Fibroblast of mammary gland (primary cell): Measurements from ENCODE around the gene CBFB.
A peak's percentile ranks its signal among the peaks of the same experiment; 100 is the strongest.

ENCODE experiments used
- DNase-seq: peaks from one replicate; pipeline ENCODE4 v3.0.0-alpha.2; 2010; ENCODE audit warnings: low read depth
- H3K4me3 ChIP-seq: 2 replicates; pipeline ENCODE4 v1.5.1; 2011; ENCODE audit warnings: low read depth, mild to moderate bottlenecking, low read length, moderate library complexity; ENCODE audit not compliant: control insufficient read depth
- CTCF ChIP-seq: conservative IDR thresholded peaks from 2 replicates; pipeline ENCODE4 v1.5.1; 2011; ENCODE audit warnings: low read depth, low read length, inconsistent platforms; ENCODE audit not compliant: control insufficient read depth, insufficient read depth

Gene CBFB

GRCh38 chr16:67109407-67110135 lies 80.6 kb downstream of the CBFB start, which contains the start of gene PHAF1:
TSS of gene PHAF1 (plus strand) at chr16:67109941. CDS start at chr16:67110176, 235 bp downstream.
- peak within 1 kb of the TSS; percentile 90 for H3K4me3 ChIP-seq
- TF ChIP-seq CTCF, result no peak
- peak; percentile 84 for DNase-seq

GRCh38 chr16:67111951-67112444 lies 83.0 kb downstream of the CBFB start:
- no peak for TF ChIP-seq CTCF
- no peak overlapping the region for H3K4me3 ChIP-seq
- no peak for DNase-seq

- no peak overlapping the region for H3K4me3 ChIP-seq
- no peak for TF ChIP-seq CTCF
- DNase-seq, result no peak
Measured at GRCh38 chr16:67112591-67113399, 83.8 kb downstream of the CBFB start.

- no peak for TF ChIP-seq CTCF
- DNase-seq, result peak; percentile 58
- no peak overlapping the region for H3K4me3 ChIP-seq
Measured at GRCh38 chr16:67114793-67115192, 85.8 kb downstream of the CBFB start.

GRCh38 chr16:67115639-67116038 lies 86.7 kb downstream of the CBFB start:
- no peak for TF ChIP-seq CTCF
- DNase-seq, result peak; percentile 97
- H3K4me3 ChIP-seq, result no peak overlapping the region

GRCh38 chr16:67116388-67117311 lies 87.7 kb downstream of the CBFB start:
- H3K4me3 ChIP-seq, result no peak overlapping the region
- DNase-seq, result no peak
- no peak for TF ChIP-seq CTCF
